SK-N-SH (cell line): ENCODE data around the gene CHD2. TPM values are rescaled to one million over a fixed set of nuclear protein-coding genes. Genes with fewer than 3 reads are reported as not detected.

Experiments
- CTCF ChIA-PET: fragments of 300-600, 350-600 bp; formaldehyde crosslinking; extraction: SDS; loops from one replicate; lab custom pipeline; 2021; lab: Yijun Ruan, JAX
- POLR2A ChIA-PET: fragments of 350-600 bp; sonication (Branson Sonifier 250); formaldehyde crosslinking; extraction: SDS; loops from one replicate; lab custom pipeline; 2020; ENCODE audit warnings: antibody characterized with exemption, inconsistent platforms; lab: Yijun Ruan, JAX
- DNase-seq: peaks from one replicate; pipeline ENCODE4 v3.0.0; 2012
- H2AFZ ChIP-seq: fragments of 200-600 bp; sonication (generic); 2 replicates; pipeline ENCODE4 v1.8.1; 2016; ENCODE audit warnings: antibody characterized with exemption, mild to moderate bottlenecking, low read depth
- H3F3A ChIP-seq: fragments of 200-600 bp; sonication (generic); replicated peaks from 2 replicates; pipeline ENCODE3; 2016; ENCODE audit warnings: antibody characterized with exemption, mild to moderate bottlenecking; ENCODE audit not compliant: insufficient read depth
- H3K27ac ChIP-seq, 2 experiments: fragments of 200-500 bp in 1 of 2; fragments of 200-600 bp in 1 of 2; sonication (Bioruptor generic) in 1 of 2; sonication (generic), shearing (Covaris generic) in 1 of 2; 2 replicates each; pipeline versions ENCODE4 v1.5.1 to v1.6.1; 2014 to 2016; ENCODE audit warnings: low read depth in 2 of 2, inconsistent platforms in 1 of 2, low read length in 1 of 2, mild to moderate bottlenecking in 1 of 2, mixed read lengths in 1 of 2
- H3K27me3 ChIP-seq: fragments of 200-600 bp; sonication (generic), shearing (Covaris generic); 2 replicates; pipeline ENCODE4 v1.6.1; 2016; ENCODE audit warnings: mixed run types; ENCODE audit not compliant: insufficient read depth
- H3K36me3 ChIP-seq, 2 experiments: fragments of 200-500 bp in 1 of 2; fragments of 200-600 bp in 1 of 2; sonication (Bioruptor generic) in 1 of 2; sonication (generic) in 1 of 2; replicated peaks in 1 of 2; 2 replicates each; pipeline versions ENCODE3 to v1.5.1; 2014 to 2016; ENCODE audit warnings: low read length in 1 of 2, mild to moderate bottlenecking in 1 of 2; ENCODE audit not compliant: insufficient read depth in 2 of 2, control insufficient read depth in 1 of 2
- H3K4me1 ChIP-seq, 2 experiments: fragments of 200-500 bp in 1 of 2; fragments of 200-600 bp in 1 of 2; sonication (Bioruptor generic) in 1 of 2; sonication (generic), shearing (Covaris generic) in 1 of 2; 2 replicates each; pipeline versions ENCODE4 v1.5.1 to v1.6.1; 2014 to 2016; ENCODE audit warnings: low read depth in 1 of 2, low read length in 1 of 2, mixed run types in 1 of 2; ENCODE audit not compliant: insufficient read depth in 2 of 2, control insufficient read depth in 1 of 2
- H3K4me2 ChIP-seq: fragments of 200-600 bp; sonication (generic), shearing (Covaris generic); 2 replicates; pipeline ENCODE4 v1.6.1; 2017; ENCODE audit warnings: mixed run types
- H3K4me3 ChIP-seq, 2 experiments: fragments of 200-500 bp in 1 of 2; fragments of 200-600 bp in 1 of 2; sonication (Bioruptor generic) in 1 of 2; sonication (generic), shearing (Covaris generic) in 1 of 2; 2 replicates each; pipeline versions ENCODE4 v1.5.1 to v1.8.1; 2014 to 2016; ENCODE audit warnings: low read depth in 2 of 2, inconsistent platforms in 1 of 2, low read length in 1 of 2, mild to moderate bottlenecking in 1 of 2, mixed read lengths in 1 of 2, moderate library complexity in 1 of 2
- H3K79me2 ChIP-seq: fragments of 200-600 bp; sonication (generic); 2 replicates; pipeline ENCODE4 v1.8.1; 2017; ENCODE audit warnings: mild to moderate bottlenecking; ENCODE audit not compliant: insufficient read depth
- H3K9ac ChIP-seq: fragments of 200-600 bp; sonication (generic); 2 replicates; pipeline ENCODE4 v1.6.1; 2017; ENCODE audit warnings: mixed run types
- H3K9me2 ChIP-seq: fragments of 200-600 bp; sonication (generic); 2 replicates; pipeline ENCODE4 v1.6.1; 2017; ENCODE audit warnings: mixed run types
- H3K9me3 ChIP-seq: fragments of 200-600 bp; sonication (generic); 2 replicates; pipeline ENCODE4 v1.6.1; 2017; ENCODE audit warnings: mixed run types, mild to moderate bottlenecking, moderate library complexity
- H4K20me1 ChIP-seq: fragments of 200-600 bp; sonication (generic); 2 replicates; pipeline ENCODE4 v1.6.1; 2017; ENCODE audit warnings: mild to moderate bottlenecking, mixed run types; ENCODE audit not compliant: insufficient read depth
- MXI1 ChIP-seq: IDR thresholded peaks from 2 replicates; pipeline ENCODE4 v1.6.1; 2012; ENCODE audit warnings: mild to moderate bottlenecking, low read depth, low read length, improper control_type of control experiment
- REST ChIP-seq: IDR thresholded peaks from 2 replicates; pipeline ENCODE4 v1.6.1; 2012; ENCODE audit warnings: mild to moderate bottlenecking, low read depth, low read length, moderate library complexity
- TAF1 ChIP-seq: IDR thresholded peaks from 2 replicates; pipeline ENCODE4 v1.6.1; 2012; ENCODE audit warnings: low read depth, mild to moderate bottlenecking, low read length, moderate library complexity, borderline replicate concordance
- ZBTB33 ChIP-seq: IDR thresholded peaks from 2 replicates; pipeline ENCODE4 v1.4.0; 2012; ENCODE audit warnings: low read depth, borderline replicate concordance
- WGBS: methylation state at CpG from one replicate; pipeline ENCODE4 v1.1.6; 2017; ENCODE audit warnings: low lambda C conversion rate; 5-methylcytosine and 5-hydroxymethylcytosine counted together
- polyA plus RNA-seq, 3 experiments: library from polyadenylated mRNA; depleted of rRNA; stranded (reverse); fragments of >200 nt; gene quantifications; 2 replicates each; pipeline ENCODE4 v1.2.3, GENCODE V29; 2012

Gene CHD2
- polyA plus RNA-seq, 1 of the 3 experiments (the other 2 are of a cell fraction): 25.3 TPM

DNA sequence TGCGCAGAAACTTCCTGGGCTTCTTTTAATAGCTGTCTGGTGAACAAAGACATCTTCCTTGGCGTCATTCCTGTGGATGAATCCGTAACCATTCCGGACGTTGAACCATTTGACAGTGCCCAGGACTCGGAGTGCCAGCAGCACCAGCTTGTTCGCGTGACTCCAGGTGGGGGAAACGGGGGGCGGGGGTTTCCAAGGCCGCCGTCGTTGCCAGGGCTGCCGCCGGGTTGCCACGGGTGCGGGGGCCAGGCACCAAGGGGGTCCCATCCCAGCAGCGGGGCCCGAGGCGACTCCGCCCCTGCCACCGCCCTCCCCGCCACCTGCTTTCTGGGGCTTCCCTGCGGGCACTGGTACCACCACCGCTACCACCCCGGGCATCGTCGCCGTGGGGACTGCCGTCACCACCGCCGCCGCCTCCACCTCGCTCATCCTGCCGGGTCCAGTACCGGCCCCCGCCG is 166.1 kb downstream of the CHD2 start:
- no peak overlapping the region for H3K27ac ChIP-seq
- WGBS: 96% methylated on average over 23 of the region's 38 CpGs
- H2AFZ ChIP-seq: no peak overlapping the region
- TF ChIP-seq REST (no peak), MXI1 (no peak), ZBTB33 (no peak)
- POLR2A ChIA-PET: no interaction called here
- peaks cover under 1 to 2% of the 10 kb centered on the region in 2 experiments; a peak in 2 of 4 replicates for H3K4me1 ChIP-seq
- no peak overlapping the region for H3K9ac ChIP-seq
- no peaks in the 10 kb centered on the region for H3K79me2 ChIP-seq
- no peaks in the 10 kb centered on the region for H3K9me3 ChIP-seq
- DNase-seq: no peak
- CTCF ChIA-PET: interaction anchor here (0.6 kb wide), 1 partner anchor 797 kb away, joined by 3 read pairs; no protein-coding TSS in a partner anchor
- H3F3A ChIP-seq: no peaks in the 10 kb centered on the region
- no peak overlapping the region for H3K4me3 ChIP-seq
- H3K4me2 ChIP-seq: no peak overlapping the region
- no peaks in the 10 kb centered on the region; the same call in 1 of the 2 replicates for H4K20me1 ChIP-seq
- no peaks in the 10 kb centered on the region for H3K27me3 ChIP-seq
- no peaks in the 10 kb centered on the region for H3K36me3 ChIP-seq
- H3K9me2 ChIP-seq: no peaks in the 10 kb centered on the region

DNA sequence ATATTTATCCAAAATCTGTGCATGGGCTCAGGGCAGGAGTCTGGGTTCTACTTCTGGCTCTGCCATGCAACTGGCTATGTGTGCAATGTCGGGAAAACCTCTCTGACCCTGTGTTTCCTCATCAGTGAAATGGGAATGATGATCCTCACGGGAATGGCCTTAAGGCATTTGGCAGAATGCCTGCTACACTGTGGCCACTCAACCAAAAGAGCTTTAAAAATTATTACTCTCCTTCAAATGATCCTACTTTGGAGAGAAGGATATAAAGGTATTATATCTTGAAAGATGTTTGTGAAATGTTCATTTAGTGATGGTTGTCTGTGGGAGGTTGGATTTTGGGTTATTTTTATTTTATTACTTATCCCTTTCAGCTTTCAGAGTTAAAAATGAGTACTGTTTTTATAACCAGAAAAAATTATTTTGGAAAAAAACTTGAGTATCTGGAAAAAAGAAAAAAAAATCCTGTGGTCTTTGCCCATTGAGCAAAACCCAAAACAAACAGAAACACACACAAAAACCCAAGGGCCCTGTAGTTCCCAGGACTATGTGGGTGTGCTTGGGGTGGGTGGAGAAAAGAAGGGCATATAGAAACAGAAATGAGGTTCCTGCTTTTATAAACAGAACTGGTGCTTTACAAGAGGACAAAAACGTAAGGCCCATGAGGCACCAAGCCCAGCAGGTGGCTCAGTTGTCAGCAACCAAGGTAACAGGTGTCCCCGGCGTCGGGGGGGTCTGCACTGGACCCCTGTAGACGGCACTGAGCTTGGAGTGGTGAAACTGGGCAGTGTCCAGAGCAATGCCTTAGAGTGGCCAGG is 166.9 kb downstream of the CHD2 start:
- Histone ChIP-seq H3K9ac (no peak overlapping the region), H3K9me3 (no peaks in the 10 kb centered on the region), H3K79me2 (no peaks in the 10 kb centered on the region), H3K4me3 (no peak overlapping the region), H3K27ac (no peak overlapping the region), H3K27me3 (no peaks in the 10 kb centered on the region), H3F3A (no peaks in the 10 kb centered on the region), H3K4me1 (peaks cover 5 to 8% of the 10 kb centered on the region in 2 experiments), H3K36me3 (no peaks in the 10 kb centered on the region), H3K4me2 (no peak overlapping the region), H4K20me1 (no peaks in the 10 kb centered on the region; the same call in 1 of the 2 replicates), H3K9me2 (no peaks in the 10 kb centered on the region), H2AFZ (no peak overlapping the region)
- DNase-seq: no peak
- WGBS: 46% methylated on average over 7 of the region's 7 CpGs
- no peak for TF ChIP-seq TAF1
- CTCF ChIA-PET: interaction anchor here (0.6 to 0.9 kb wide), 2 partner anchors 20 to 99 kb away, joined by 4 to 5 read pairs; no protein-coding TSS in a partner anchor
- POLR2A ChIA-PET: no interaction called here
